H1 (cell line): Measurements from ENCODE around the gene KLK5. TPM values are rescaled to one million over a fixed set of nuclear protein-coding genes. Genes with fewer than 3 reads are reported as not detected.

Experiments
- CTCF ChIA-PET: fragments of 300-600 bp; sonication (Branson Sonifier 250); formaldehyde crosslinking; loops from one replicate; lab custom pipeline; 2021; ENCODE audit not compliant: partially characterized antibody; lab: Charles Lee
- POLR2A ChIA-PET: fragments of 300-600 bp; sonication (Branson Sonifier 250); formaldehyde crosslinking; loops from one replicate; lab custom pipeline; 2021; ENCODE audit warnings: inconsistent platforms; ENCODE audit not compliant: partially characterized antibody; lab: Charles Lee
- DNase-seq, 2 experiments: peaks; one replicate each; pipeline versions ENCODE4 v3.0.0 to v3.0.0-alpha.2; 2010 to 2022; ENCODE audit warnings: low spot score in 2 of 2, low read depth in 1 of 2, mixed read lengths in 1 of 2
- FAIRE-seq: peaks from 2 replicates; lab custom pipeline; 2011; peaks lifted over from hg19 to GRCh38; lab: Jason Lieb, UNC
- H2AFZ ChIP-seq: 2 replicates; pipeline ENCODE4 v1.8.1; 2012; ENCODE audit warnings: low read length, inconsistent platforms
- H2AK5ac ChIP-seq: 2 replicates; pipeline ENCODE4 v1.6.1; 2013; ENCODE audit warnings: low read depth, low read length
- H2BK120ac ChIP-seq: replicated peaks from 2 replicates; pipeline ENCODE3; 2013; ENCODE audit warnings: low read depth, low read length, inconsistent platforms
- H2BK12ac ChIP-seq: 2 replicates; pipeline ENCODE4 v1.6.1; 2013; ENCODE audit warnings: low read depth, low read length
- H2BK15ac ChIP-seq: 2 replicates; pipeline ENCODE4 v1.6.1; 2013; ENCODE audit warnings: low read length
- H2BK20ac ChIP-seq: 2 replicates; pipeline ENCODE4 v1.6.1; 2013; ENCODE audit warnings: low read length
- H2BK5ac ChIP-seq: 2 replicates; pipeline ENCODE4 v1.6.1; 2013; ENCODE audit warnings: low read depth, low read length
- H3K14ac ChIP-seq: 2 replicates; pipeline ENCODE4 v1.6.1; 2013; ENCODE audit warnings: inconsistent platforms; ENCODE audit not compliant: insufficient read length
- H3K18ac ChIP-seq: 2 replicates; pipeline ENCODE4 v1.6.1; 2013; ENCODE audit warnings: low read length; ENCODE audit errors: extremely low read depth
- H3K23ac ChIP-seq: 2 replicates; pipeline ENCODE4 v1.6.1; 2013; ENCODE audit warnings: inconsistent platforms; ENCODE audit not compliant: insufficient read length
- H3K23me2 ChIP-seq: 2 replicates; pipeline ENCODE4 v1.6.1; 2013; ENCODE audit warnings: low read depth, low read length
- H3K27ac ChIP-seq: 2 replicates; pipeline ENCODE4 v1.6.1; 2011; ENCODE audit warnings: low read depth, low read length, inconsistent platforms
- H3K27me3 ChIP-seq, 4 experiments: replicated peaks in 1 of 4; 1 replicate in 1 of 4; 2 replicates in 3 of 4; pipeline versions ENCODE4 v1.6.1 to v1.8.1; 2011 to 2013; ENCODE audit warnings: low read length in 3 of 4, mild to moderate bottlenecking in 3 of 4, inconsistent platforms in 2 of 4, mixed read lengths in 2 of 4, moderate library complexity in 1 of 4; ENCODE audit not compliant: control insufficient read depth in 3 of 4, insufficient read depth in 3 of 4; ENCODE audit errors: extremely low read depth in 1 of 4
- H3K36me3 ChIP-seq, 4 experiments: 2 replicates each; pipeline versions ENCODE4 v1.6.1 to v1.8.1; 2011 to 2013; ENCODE audit warnings: mild to moderate bottlenecking in 4 of 4, low read length in 3 of 4, moderate library complexity in 2 of 4, control low read depth in 1 of 4, inconsistent platforms in 1 of 4; ENCODE audit not compliant: insufficient read depth in 4 of 4, control insufficient read depth in 2 of 4
- H3K4ac ChIP-seq: replicated peaks from 2 replicates; pipeline ENCODE3; 2013; ENCODE audit warnings: low read length, low read depth, mixed read lengths, inconsistent platforms; ENCODE audit not compliant: insufficient read length
- H3K4me1 ChIP-seq, 4 experiments: replicated peaks in 1 of 4; 1 replicate in 1 of 4; 2 replicates in 3 of 4; pipeline versions ENCODE4 v1.6.1 to v1.8.1; 2011 to 2013; ENCODE audit warnings: low read length in 3 of 4, inconsistent platforms in 2 of 4, mixed read lengths in 1 of 4; ENCODE audit not compliant: insufficient read depth in 4 of 4, control insufficient read depth in 3 of 4
- H3K4me2 ChIP-seq, 2 experiments: 2 replicates each; pipeline versions ENCODE4 v1.6.1 to v1.8.1; 2011 to 2013; ENCODE audit warnings: low read depth in 2 of 2, low read length in 2 of 2, control low read depth in 1 of 2, inconsistent platforms in 1 of 2, mild to moderate bottlenecking in 1 of 2; ENCODE audit not compliant: insufficient read depth in 1 of 2
- H3K4me3 ChIP-seq, 4 experiments: fragments of 200-600, 300-600 bp in 1 of 4; sonication (generic), shearing (Covaris generic), sonication (Bioruptor Twin) in 1 of 4; 2 replicates each; pipeline versions ENCODE4 v1.5.1 to v1.8.1; 2011 to 2016; ENCODE audit warnings: low read length in 4 of 4, low read depth in 3 of 4, control low read depth in 2 of 4, inconsistent platforms in 2 of 4, mild to moderate bottlenecking in 2 of 4, mixed read lengths in 1 of 4, moderate library complexity in 1 of 4; ENCODE audit not compliant: insufficient read depth in 2 of 4; ENCODE audit errors: extremely low read depth in 1 of 4
- H3K56ac ChIP-seq: replicated peaks from 2 replicates; pipeline ENCODE3; 2013; ENCODE audit warnings: low read depth, mild to moderate bottlenecking, mixed read lengths, low read length, inconsistent platforms; ENCODE audit not compliant: insufficient read length
- H3K79me1 ChIP-seq: 2 replicates; pipeline ENCODE4 v1.6.1; 2013; ENCODE audit warnings: low read depth, low read length, control low read depth
- H3K79me2 ChIP-seq, 2 experiments: 2 replicates each; pipeline versions ENCODE4 v1.6.1 to v1.8.1; 2012 to 2013; ENCODE audit warnings: low read length in 2 of 2, mild to moderate bottlenecking in 2 of 2, inconsistent platforms in 1 of 2; ENCODE audit not compliant: insufficient read depth in 2 of 2, control insufficient read depth in 1 of 2
- H3K9ac ChIP-seq, 4 experiments: replicated peaks in 1 of 4; 1 replicate in 1 of 4; 2 replicates in 3 of 4; pipeline versions ENCODE4 v1.6.1 to v1.8.1; 2011 to 2013; ENCODE audit warnings: low read depth in 3 of 4, low read length in 3 of 4, control low read depth in 2 of 4, mild to moderate bottlenecking in 2 of 4, moderate library complexity in 2 of 4, inconsistent platforms in 1 of 4; ENCODE audit errors: extremely low read depth in 1 of 4
- H3K9me3 ChIP-seq, 2 experiments: 2 replicates each; pipeline versions ENCODE4 v1.6.1 to v1.8.1; 2012 to 2013; ENCODE audit warnings: mild to moderate bottlenecking in 2 of 2, moderate library complexity in 2 of 2, control low read depth in 1 of 2, inconsistent platforms in 1 of 2, low read depth in 1 of 2, low read length in 1 of 2, mixed read lengths in 1 of 2; ENCODE audit not compliant: insufficient read depth in 2 of 2
- H4K20me1 ChIP-seq, 2 experiments: replicated peaks in 1 of 2; 2 replicates each; pipeline versions ENCODE3 to v1.8.1; 2011 to 2013; ENCODE audit warnings: inconsistent platforms in 2 of 2, low read length in 2 of 2, mild to moderate bottlenecking in 1 of 2; ENCODE audit not compliant: insufficient read depth in 2 of 2, control insufficient read depth in 1 of 2
- H4K5ac ChIP-seq: 2 replicates; pipeline ENCODE4 v1.6.1; 2013; ENCODE audit warnings: low read length, low read depth, mixed read lengths, inconsistent platforms; ENCODE audit not compliant: insufficient read length
- H4K8ac ChIP-seq: 2 replicates; pipeline ENCODE4 v1.8.0; 2013; ENCODE audit warnings: mild to moderate bottlenecking, moderate library complexity, low read length, inconsistent platforms; ENCODE audit not compliant: insufficient read depth; ENCODE audit errors: extremely low read depth
- H4K91ac ChIP-seq: replicated peaks from 2 replicates; pipeline ENCODE3; 2013; ENCODE audit warnings: low read length, mixed read lengths, inconsistent platforms; ENCODE audit not compliant: insufficient read length
- CEBPB ChIP-seq: IDR thresholded peaks from 2 replicates; pipeline ENCODE4 v1.6.1; 2012; ENCODE audit warnings: low read depth, low read length
- CTBP2 ChIP-seq: IDR thresholded peaks from 2 replicates; pipeline ENCODE4 v1.7.0; 2011; ENCODE audit warnings: borderline replicate concordance, mild to moderate bottlenecking, moderate library complexity, mixed read lengths, low read length; ENCODE audit not compliant: insufficient read depth, insufficient read length
- CTCF ChIP-seq, 3 experiments: IDR thresholded peaks; 1 replicate in 2 of 3; 2 replicates in 1 of 3; pipeline versions ENCODE4 v1.5.1 to v1.6.1; 2011; ENCODE audit warnings: low read length in 3 of 3, mild to moderate bottlenecking in 3 of 3, inconsistent platforms in 2 of 3, low read depth in 1 of 3, moderate library complexity in 1 of 3; ENCODE audit not compliant: insufficient read depth in 1 of 3; ENCODE audit errors: control extremely low read depth in 1 of 3
- KDM4A ChIP-seq: IDR thresholded peaks from one replicate; pipeline ENCODE4 v1.7.1; 2012; ENCODE audit warnings: low read depth, mild to moderate bottlenecking, moderate library complexity, low read length, inconsistent platforms; ENCODE audit not compliant: severe bottlenecking
- PHF8 ChIP-seq: fragments of 200-600 bp; sonication (generic); conservative IDR thresholded peaks from 2 replicates; pipeline ENCODE4 v1.7.1; 2012; ENCODE audit warnings: low read depth, mild to moderate bottlenecking, inconsistent platforms, low read length, moderate library complexity
- RAD21 ChIP-seq, 2 experiments: IDR thresholded peaks in 1 of 2; conservative IDR thresholded peaks in 1 of 2; 2 replicates each; pipeline ENCODE4 v1.6.1; 2011; ENCODE audit warnings: low read depth in 2 of 2, low read length in 2 of 2, improper control_type of control experiment in 1 of 2, inconsistent platforms in 1 of 2, mild to moderate bottlenecking in 1 of 2, moderate library complexity in 1 of 2
- RFX5 ChIP-seq: IDR thresholded peaks from 2 replicates; pipeline ENCODE4 v1.6.1; 2011; ENCODE audit warnings: low read depth, low read length, improper control_type of control experiment, borderline replicate concordance
- whole genome bisulfite sequencing, 2 experiments: shearing (Covaris generic) in 1 of 2; methylation state at CpG; one replicate each; pipeline versions ENCODE4 v1.1.6 to v1.1.7; 2013 to 2015; ENCODE audit warnings: low lambda C conversion rate in 2 of 2, mixed read lengths in 2 of 2, inconsistent platforms in 1 of 2, low coverage in 1 of 2, missing lambda C conversion rate in 1 of 2; ENCODE audit not compliant: insufficient replicate concordance in 2 of 2, insufficient coverage in 1 of 2, insufficient read length in 1 of 2; ENCODE audit errors: extremely low coverage in 1 of 2, missing lambda C conversion rate in 1 of 2; 5-methylcytosine and 5-hydroxymethylcytosine counted together
- polyA plus RNA-seq, 7 experiments: library from polyadenylated mRNA; depleted of rRNA in 3 of 7; stranded (reverse) in 5 of 7; unstranded in 2 of 7; fragments of >200 nt in 5 of 7; fragments of 200-250 nt in 2 of 7; gene quantifications; 1 replicate in 5 of 7; 2 replicates in 1 of 7; 4 replicates in 1 of 7; pipeline versions ENCODE4 v1.2.1 to v1.2.3, GENCODE V29; 2011 to 2013; ENCODE audit warnings: missing spikeins in 2 of 7, mixed read lengths in 2 of 7
- total RNA-seq: library from RNA; stranded (reverse); fragmentation: NEBNext Ultra II Directional; extraction: Animal tissue kit (Norgen Biotek cat#: 25700); gene quantifications from 2 replicates; pipeline ENCODE4 v1.2.1, GENCODE V29; 2021

The KLK5 gene
- total and polyA plus RNA-seq, 2 of the 8 experiments (the other 6 are each of a cell fraction or from before 2014, with no cell fraction given), result 0.76 to 2.0 TPM

DNA sequence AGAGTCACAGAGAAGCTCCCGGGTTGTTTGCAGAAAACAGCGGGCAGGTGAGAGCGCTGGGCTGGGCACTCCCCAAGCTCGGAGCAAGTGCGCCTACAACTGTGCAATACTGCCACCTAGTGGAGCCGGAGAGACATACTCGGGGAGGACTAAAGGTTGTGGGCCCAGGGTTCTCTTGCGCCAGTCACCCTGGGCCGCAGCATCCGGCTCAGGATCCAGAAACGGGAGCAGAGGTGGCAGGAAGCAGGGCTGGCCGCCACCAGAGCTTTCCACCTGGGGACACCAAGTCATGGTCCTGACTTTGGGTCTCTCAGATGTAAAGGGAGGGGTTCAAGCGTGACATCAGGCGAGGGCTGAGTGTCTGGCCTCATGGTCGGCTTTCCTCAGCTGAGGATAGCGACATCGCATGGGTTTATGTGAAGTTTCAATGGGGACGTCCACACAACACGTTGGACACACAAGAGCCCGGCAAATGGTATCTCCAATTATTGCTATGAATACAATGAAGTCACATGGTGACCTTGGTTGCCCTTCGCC lies 30.5 kb downstream of the KLK5 start:
- POLR2A ChIA-PET, result interaction anchor here (0.9 to 3.3 kb wide), 4 partner anchors 118 to 179 kb away, joined by 3 to 35 read pairs (median 16); no protein-coding TSS in a partner anchor
- H3K9ac ChIP-seq, result no peak overlapping the region
- no peak for TF ChIP-seq RFX5
- no peak for TF ChIP-seq CTBP2
- TF ChIP-seq PHF8, result no peak
- TF ChIP-seq CEBPB, result peak; percentile 32; the same call in 1 of the 2 replicates
- peak; percentile 96 to 98 for TF ChIP-seq RAD21 (IDR thresholded peaks at IDR 0.05 in 1 of 2, conservative IDR thresholded peaks at IDR 0.05 in 1 of 2; ENCODE audit: low read depth in 2 of 2, low read length in 2 of 2)
- no peak for TF ChIP-seq KDM4A
- TF ChIP-seq CTCF (IDR thresholded peaks at IDR 0.05; ENCODE audit: control extremely low read depth in 1 of 3, insufficient read depth in 1 of 3, low read depth in 1 of 3, low read length in 3 of 3), result peak; percentile 83 to 98 (median 90)

More for the DNA sequence above, 30.5 kb downstream of the KLK5 start:
- Histone ChIP-seq H2AK5ac (no peak overlapping the region), H3K14ac (no peak overlapping the region), H3K23me2 (no peaks in the 10 kb centered on the region), H4K20me1 (no peaks in the 10 kb centered on the region), H4K5ac (no peak overlapping the region), H4K8ac (peak overlapping the region; percentile 91), H3K9me3 (no peaks in the 10 kb centered on the region), H3K18ac (peak overlapping the region; percentile 41; the same call in 1 of the 2 replicates), H2BK15ac (no peak overlapping the region), H2BK20ac (no peak overlapping the region), H3K4me1 (peaks cover 0 to 7% (median 5%) of the 10 kb centered on the region in 4 experiments; a peak in 5 of 7 replicates), H2BK12ac (0 out of 2 replicates have a peak overlapping the region, but pooled peaks have one; percentile 64), H3K79me2 (no peaks in the 10 kb centered on the region), H4K91ac (peak overlapping the region; percentile 80), H3K4me3 (0 out of 8 replicates have a peak overlapping the region, but pooled peaks of 1 of the 4 experiments have one; percentile 0), H3K27ac (no peak overlapping the region), H3K79me1 (no peaks in the 10 kb centered on the region), H3K23ac (no peak overlapping the region), H3K56ac (no peak overlapping the region), H3K36me3 (no peaks in the 10 kb centered on the region), H3K4ac (no peak overlapping the region), H2AFZ (peak overlapping the region; percentile 96; the same call in 1 of the 2 replicates), H3K27me3 (0 out of 7 replicates have a peak, but pooled peaks cover 0 to 2% (median 0%) of the 10 kb centered on the region in 4 experiments), H2BK5ac (no peak overlapping the region), H3K4me2 (peak overlapping the region in 1 of 2 experiments; percentile 2; a peak in 1 of 4 replicates), H2BK120ac (no peak overlapping the region)
- CTCF ChIA-PET, result interaction anchor here (0.6 to 3.5 kb wide), 56 partner anchors 8 to 566 kb away, joined by 3 to 22 read pairs (median 4); partner anchors contain the start of genes CLEC11A, EMC10, GARIN5A and KLK15
- FAIRE-seq, result peak; percentile 57
- DNase-seq, result peak; percentile 59 to 87
- WGBS, 2 experiments, result 42% methylated on average over 21 of the region's 21 CpGs; no CpG with 5 or more reads in 1 of the 2 experiments
